IPS-15b (cell line): Measurements from ENCODE around the gene PPIL6.

Experiments
- H3K27me3 ChIP-seq: one replicate; pipeline ENCODE4 v1.6.1; 2013; ENCODE audit warnings: low read length; ENCODE audit not compliant: control insufficient read depth, insufficient read depth
- H3K36me3 ChIP-seq: one replicate; pipeline ENCODE4 v1.6.1; 2013; ENCODE audit warnings: low read length; ENCODE audit not compliant: control insufficient read depth, insufficient read depth
- H3K4me1 ChIP-seq: one replicate; pipeline ENCODE4 v1.6.1; 2013; ENCODE audit warnings: mild to moderate bottlenecking, low read length; ENCODE audit not compliant: control insufficient read depth, insufficient read depth
- H3K4me3 ChIP-seq: one replicate; pipeline ENCODE4 v1.5.1; 2013; ENCODE audit warnings: low read depth, low read length
- H3K9ac ChIP-seq: one replicate; pipeline ENCODE4 v1.6.1; 2013; ENCODE audit warnings: low read depth, mild to moderate bottlenecking, low read length
- H3K9me3 ChIP-seq: one replicate; pipeline ENCODE4 v1.6.1; 2013; ENCODE audit warnings: mild to moderate bottlenecking, low read length; ENCODE audit not compliant: control insufficient read depth, insufficient read depth

Gene PPIL6

DNA sequence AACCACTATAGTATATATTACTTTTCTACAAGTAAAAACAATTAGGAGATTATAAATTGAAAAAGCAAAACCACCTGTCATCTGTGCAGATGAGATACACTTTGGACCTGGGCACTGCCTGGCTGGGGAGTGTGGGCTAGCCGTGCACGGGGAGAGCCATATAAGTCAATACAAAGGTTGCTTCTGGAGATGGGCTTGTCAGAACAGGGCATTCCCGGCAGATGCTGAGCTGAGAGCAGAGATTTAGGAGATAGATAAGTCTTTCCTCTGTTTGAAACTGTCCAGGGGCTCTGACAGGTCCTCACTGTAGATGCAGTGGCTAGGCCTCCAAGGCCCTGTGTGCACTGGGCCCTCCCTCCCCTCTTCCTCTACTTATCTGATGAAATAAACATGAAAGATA lies 92.6 kb downstream of the PPIL6 start:
- Histone ChIP-seq H3K9ac (no peak overlapping the region), H3K9me3 (no peaks in the 10 kb centered on the region), H3K27me3 (no peaks in the 10 kb centered on the region), H3K4me3 (no peak overlapping the region), H3K36me3 (no peaks in the 10 kb centered on the region), H3K4me1 (no peaks in the 10 kb centered on the region)

DNA sequence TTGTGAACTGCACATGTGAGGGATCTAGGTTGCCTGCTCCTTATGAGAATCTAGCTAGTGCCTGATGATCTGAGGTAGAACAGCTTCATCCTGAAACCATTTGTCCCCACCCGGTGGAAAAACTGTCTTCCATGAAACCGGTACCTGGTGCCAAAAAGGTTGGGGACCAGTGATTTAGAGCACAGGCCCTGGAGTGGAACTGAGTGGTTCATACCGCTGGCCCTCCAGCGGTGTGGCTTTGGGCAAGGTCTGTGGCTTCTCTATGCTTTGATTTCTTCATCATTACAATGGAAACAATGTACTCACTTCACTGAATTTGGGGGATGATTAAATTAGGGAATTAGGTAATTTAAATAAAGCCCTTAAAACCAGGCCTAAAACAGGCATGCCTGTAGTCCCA lies 94.4 kb downstream of the PPIL6 start:
- no peak overlapping the region for H3K9ac ChIP-seq

DNA sequence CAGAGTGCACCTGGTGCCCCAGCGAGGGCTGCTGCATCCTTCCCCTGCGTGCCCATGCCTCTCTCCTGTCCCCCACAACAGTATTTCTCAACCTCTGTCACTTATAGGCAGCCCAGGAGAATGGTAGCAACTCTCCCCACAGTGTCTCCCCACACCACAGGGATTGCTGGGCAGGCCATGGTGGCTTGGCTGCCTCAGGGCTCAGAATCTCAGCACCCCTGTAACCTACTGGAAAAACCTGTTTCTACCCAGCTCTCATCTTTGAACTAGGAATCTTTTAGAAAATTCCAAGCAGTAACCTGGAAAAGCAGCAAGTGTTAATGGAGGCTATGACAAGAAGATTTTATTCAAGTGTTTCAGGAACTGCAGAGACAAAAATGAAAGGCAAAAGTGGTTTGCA lies 96.2 kb downstream of the PPIL6 start:
- Histone ChIP-seq H3K4me3 (no peak overlapping the region), H3K36me3 (no peaks in the 10 kb centered on the region), H3K9ac (no peak overlapping the region), H3K27me3 (no peaks in the 10 kb centered on the region), H3K9me3 (no peaks in the 10 kb centered on the region), H3K4me1 (no peaks in the 10 kb centered on the region)

More for the DNA sequence above, 94.4 kb downstream of the PPIL6 start:
- no peaks in the 10 kb centered on the region for H3K27me3 ChIP-seq
- no peaks in the 10 kb centered on the region for H3K4me1 ChIP-seq
- H3K4me3 ChIP-seq, result no peak overlapping the region
- H3K9me3 ChIP-seq, result no peaks in the 10 kb centered on the region
- no peaks in the 10 kb centered on the region for H3K36me3 ChIP-seq

DNA sequence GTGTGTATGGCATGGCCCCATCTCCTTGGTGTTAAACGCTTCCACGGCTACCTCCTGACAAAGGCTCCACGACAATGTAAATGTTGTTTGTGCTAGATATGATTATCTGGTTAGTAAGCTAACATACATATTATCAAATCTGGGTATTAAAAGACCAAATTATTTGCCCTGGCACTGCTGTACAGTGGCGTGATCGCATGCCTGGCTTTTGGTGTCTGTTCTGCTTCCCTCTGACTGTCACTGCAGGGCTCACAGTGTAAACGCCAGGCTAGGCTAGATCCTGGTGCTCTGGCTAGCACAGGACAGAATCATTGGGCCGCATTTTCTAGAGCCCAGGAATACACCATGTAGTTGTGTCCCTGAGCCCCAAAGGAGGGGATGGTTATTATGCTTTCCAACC lies 96.9 kb downstream of the PPIL6 start:
- Histone ChIP-seq H3K4me3 (no peak overlapping the region), H3K27me3 (no peaks in the 10 kb centered on the region), H3K4me1 (no peaks in the 10 kb centered on the region), H3K36me3 (no peaks in the 10 kb centered on the region), H3K9me3 (no peaks in the 10 kb centered on the region), H3K9ac (no peak overlapping the region)

DNA sequence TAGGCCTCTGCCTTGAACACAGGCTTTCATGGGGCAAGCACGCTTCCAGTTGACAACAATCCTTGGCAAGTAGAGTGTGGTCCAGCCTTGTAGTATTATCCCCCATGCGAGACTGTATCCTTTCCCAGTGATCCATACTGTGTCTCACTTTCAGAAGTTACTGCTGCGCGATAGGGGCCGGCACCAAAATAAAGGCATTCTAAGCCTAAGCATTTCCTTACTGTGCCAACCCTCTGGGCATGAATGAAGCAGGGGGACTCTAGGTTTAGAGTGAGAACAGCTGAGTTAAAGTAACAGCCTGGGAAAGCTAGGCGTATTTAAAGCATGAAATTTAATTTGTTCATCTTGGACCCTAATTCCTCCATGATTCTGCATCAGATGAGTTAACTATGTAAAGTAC lies 97.5 kb downstream of the PPIL6 start:
- Histone ChIP-seq H3K27me3 (no peaks in the 10 kb centered on the region), H3K4me3 (no peak overlapping the region)

DNA sequence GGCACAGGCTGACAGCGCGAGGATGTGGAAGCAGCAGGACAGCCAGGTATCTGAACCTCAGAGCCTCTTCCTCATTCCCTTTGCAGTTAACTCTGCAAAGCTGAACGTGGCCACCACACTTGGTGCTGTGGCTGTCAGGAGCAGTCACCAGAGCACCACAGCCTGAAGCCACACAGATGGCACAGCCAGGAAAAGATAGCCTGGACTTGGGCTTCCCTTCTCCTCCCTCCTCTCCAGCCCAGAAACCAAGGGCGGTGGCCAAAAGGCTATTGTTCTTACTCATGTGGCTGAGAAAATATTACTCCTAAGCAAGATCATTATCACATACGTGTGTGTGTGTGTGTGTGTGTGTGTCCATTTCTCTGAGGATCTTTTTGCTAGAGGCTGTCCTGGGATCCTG lies 97.9 kb downstream of the PPIL6 start:
- H3K4me3 ChIP-seq, result no peak overlapping the region
- H3K9ac ChIP-seq, result no peak overlapping the region
- H3K4me1 ChIP-seq, result no peaks in the 10 kb centered on the region
- no peaks in the 10 kb centered on the region for H3K27me3 ChIP-seq
- H3K9me3 ChIP-seq, result no peaks in the 10 kb centered on the region
- no peaks in the 10 kb centered on the region for H3K36me3 ChIP-seq

More for the DNA sequence above, 97.5 kb downstream of the PPIL6 start:
- no peaks in the 10 kb centered on the region for H3K36me3 ChIP-seq
- no peak overlapping the region for H3K9ac ChIP-seq
- no peaks in the 10 kb centered on the region for H3K9me3 ChIP-seq
- H3K4me1 ChIP-seq, result no peaks in the 10 kb centered on the region

DNA sequence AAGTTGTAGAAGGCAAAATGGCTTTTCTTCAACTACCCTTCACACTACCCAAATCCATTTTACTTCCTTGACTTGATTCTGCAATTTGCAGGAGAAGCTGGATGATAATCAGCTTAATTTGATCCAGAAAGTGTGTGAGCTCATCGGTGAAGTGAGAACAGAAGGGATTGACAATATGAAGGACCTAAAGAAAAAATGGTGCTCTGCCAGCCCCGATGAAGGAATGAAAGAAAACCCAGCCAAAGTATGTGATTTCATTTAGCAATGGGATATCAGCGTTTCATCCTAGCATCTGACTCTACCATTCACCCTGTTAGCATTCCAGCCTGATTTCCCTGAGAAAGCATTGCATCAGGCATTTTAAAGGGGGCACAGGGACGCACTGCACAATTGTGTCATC lies 99.6 kb downstream of the PPIL6 start:
- H3K9ac ChIP-seq, result no peak overlapping the region
- H3K27me3 ChIP-seq, result no peaks in the 10 kb centered on the region
- no peaks in the 10 kb centered on the region for H3K36me3 ChIP-seq
- H3K4me3 ChIP-seq, result no peak overlapping the region
- no peaks in the 10 kb centered on the region for H3K4me1 ChIP-seq
- H3K9me3 ChIP-seq, result no peaks in the 10 kb centered on the region
